Activated CD8-positive, alpha-beta memory T cell treated with anti-CD3 and anti-CD28 coated beads for 24 hours (primary cell): ENCODE measurements around the gene SYNCRIP.
"Not testable (repeated sequence)": the region's sequence is repeated elsewhere in the genome, so short reads cannot be mapped to it uniquely, and the experiment has no call there.

Experiments used
- DNase-seq: peaks from one replicate; pipeline ENCODE4 v3.0.0-alpha.2; 2020

The SYNCRIP gene

DNA sequence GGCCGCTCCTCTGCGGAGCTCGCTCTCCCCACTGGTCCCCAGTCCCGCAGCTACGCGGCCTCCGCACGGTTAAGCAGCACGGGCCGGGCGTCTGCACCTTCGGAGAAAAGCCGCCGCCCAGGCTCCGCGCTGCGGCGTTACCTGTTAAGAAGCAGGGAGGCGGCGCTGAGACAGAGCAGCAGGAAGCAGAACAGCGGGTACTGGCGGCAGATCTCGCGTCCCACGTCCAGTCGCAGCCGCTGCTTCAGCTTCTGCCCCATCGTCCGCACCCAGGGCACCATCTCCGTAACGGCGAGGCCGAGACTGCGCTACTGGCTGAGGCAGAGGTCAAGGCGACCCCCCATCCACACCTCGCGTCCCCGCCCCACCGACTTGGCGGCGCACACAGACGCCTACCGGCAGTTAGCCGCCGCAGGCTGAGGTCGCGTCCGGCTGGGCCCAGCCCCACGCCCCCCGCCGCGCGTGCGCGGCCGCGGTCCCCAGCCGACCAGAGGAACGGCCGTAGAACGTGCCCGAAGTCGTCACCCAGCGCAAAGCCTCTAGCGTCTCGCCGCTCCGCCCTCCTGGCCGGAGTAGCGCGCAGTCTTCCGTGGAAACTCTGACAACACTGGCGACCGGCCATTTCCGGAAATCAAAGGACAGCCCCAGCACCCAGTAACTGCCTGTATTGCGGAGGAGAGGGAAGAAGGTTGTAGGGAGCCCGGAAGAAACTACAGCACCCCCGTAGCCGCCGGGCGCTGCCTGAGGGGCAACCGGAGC lies 49.1 kb downstream of the SYNCRIP start, which contains the start of gene SNX14:
Gene SNX14, minus strand, starts transcription at position 421 of the 759 bp plus-strand sequence. Its CDS starts 140 bp downstream, at position 281.
- peak; percentile 92 for DNase-seq

DNA sequence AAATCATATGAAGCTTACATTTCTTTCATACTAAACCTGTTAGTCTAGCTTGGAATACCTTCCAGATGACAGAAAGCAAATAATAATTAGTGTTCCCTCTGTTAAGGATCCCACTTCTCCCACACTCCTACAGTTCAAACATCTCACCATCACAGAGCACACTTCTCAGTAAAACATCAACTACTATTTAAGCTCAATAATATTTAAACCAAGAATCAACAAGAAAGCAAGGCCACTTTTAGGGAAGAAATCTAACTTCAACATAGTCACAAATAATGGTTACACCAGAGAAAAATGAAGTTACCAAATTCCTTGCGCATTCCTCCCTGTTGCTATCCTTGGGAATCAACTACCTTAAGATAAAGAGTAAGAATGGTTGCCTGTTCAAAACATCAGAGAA lies 50.7 kb downstream of the SYNCRIP start:
- no peak for DNase-seq

DNA sequence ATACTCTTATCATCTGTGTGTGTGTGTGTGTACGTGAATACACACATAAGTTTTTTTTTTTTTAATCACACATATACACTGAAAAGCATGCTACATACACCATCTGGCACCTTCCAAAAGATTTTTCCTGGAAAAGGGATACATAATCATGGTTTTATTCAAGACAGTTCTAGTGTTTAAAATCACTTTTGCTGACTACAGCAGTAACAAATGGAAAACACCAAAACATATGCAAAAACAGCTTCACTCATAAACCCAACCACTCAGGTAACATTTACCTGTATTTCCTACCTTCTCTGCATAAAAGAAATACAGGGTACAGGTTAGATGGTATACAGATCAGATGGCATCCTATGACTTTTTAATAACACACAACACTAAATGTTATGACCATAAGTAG lies 51.5 kb downstream of the SYNCRIP start:
- DNase-seq, result no peak

DNA sequence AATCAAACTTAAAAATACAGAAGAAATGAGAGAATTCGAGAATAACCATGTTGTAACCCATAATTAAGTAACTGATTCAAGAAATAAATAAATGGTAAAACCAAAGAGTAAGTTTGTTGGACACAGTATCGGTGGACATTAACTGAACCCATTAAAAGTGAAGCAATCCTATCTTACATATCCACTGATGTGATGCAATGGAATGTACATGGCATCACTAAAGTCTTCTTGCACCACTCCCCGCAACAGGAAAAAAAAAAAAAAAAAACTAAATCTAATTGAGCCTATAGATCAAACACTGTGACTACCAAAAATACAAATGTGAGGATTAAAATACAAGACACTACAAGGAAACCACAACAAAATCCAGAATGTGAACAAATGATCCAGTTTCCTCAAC lies 56.9 kb downstream of the SYNCRIP start:
- no peak for DNase-seq

DNA sequence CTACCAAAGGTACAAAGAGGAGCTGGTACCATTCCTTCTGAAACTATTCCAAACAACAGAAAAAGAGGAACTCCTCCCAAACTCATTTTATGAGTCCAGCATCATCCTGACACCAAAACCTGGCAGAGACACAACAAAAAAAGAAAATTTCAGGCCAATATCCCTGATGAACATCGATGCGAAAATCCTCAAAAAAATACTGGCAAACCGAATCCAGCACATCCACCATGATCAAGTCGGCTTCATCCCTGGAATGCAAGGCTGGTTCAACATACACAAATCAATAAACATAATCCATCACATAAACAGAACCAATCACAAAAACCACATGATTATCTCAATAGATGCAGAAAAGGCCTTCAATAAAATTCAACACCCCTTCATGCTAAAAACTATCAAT lies 59.9 kb downstream of the SYNCRIP start:
- not testable (repeated sequence) for DNase-seq

DNA sequence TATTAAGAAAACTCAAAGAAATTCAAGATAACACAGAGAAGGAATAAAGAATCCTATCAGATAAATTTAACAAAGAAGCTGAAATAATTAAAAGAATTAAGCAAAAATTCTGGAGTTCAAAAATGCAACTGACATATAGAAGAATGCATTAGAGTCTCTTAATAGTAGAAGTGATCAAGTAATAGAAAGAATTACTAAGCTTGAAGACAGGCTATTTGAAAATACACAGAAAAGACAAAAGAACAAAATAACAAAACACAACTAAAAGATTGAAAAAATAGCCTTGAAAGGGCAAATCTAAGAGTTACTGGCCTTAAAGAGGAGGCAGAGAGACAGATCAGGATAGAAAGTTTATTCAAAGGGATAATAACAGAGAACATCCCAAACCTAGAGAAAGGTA lies 61.1 kb downstream of the SYNCRIP start:
- DNase-seq, result no peak

DNA sequence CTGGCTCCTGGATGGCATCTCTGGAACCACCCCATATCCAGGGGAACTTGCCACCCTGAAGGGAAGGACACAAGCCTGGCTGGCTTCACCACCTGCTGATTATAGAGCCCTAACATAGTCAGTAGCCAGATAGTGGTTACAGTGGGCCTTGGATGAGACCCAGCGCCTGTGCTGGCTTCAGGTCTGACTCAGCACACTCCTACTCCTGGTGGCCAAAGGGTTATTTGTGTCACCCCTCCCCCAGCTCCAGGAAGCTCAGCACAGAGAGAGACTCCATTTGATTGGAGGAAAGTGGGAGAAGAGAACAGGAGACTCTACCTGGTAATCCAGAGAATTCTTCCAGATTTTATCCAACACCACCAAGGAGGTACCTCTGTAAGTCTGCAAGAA lies 61.8 kb downstream of the SYNCRIP start:
- no peak for DNase-seq

DNA sequence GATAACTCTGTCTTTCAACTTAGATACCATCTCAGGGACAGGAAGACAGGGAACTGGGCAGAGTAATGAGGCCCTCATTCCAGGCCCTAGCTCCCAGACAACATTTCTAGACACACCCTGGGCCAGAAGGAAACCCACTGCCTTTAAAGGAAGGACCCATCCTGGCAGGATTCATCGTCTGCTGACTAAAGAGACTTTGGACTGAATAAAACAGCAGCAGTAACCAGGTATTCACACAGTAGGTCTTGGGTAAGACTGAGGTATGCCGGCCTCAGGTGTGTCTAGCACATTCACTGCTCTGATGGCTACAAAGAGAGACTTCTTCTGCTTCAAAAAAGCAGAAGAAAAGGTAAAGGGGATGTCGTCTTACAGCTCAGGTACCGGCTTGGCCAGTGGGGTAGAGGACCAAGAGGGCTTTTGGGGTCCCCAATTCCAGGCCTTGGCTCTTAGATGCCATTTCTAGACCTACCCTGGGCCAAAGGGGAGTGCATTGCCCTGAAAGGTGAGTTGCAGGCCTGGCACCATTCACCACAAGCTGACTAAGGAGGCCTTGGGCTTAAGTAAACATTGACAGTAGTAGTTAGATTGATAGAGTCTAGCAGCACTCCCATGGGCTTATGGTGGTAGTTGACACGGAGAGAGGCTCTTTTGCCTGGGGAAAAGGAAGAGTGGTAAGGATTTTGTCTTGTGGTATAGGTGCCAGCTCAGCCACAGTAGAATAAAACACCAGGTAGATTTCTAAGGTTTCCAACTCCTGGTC lies 62.4 kb downstream of the SYNCRIP start:
- DNase-seq, result no peak

DNA sequence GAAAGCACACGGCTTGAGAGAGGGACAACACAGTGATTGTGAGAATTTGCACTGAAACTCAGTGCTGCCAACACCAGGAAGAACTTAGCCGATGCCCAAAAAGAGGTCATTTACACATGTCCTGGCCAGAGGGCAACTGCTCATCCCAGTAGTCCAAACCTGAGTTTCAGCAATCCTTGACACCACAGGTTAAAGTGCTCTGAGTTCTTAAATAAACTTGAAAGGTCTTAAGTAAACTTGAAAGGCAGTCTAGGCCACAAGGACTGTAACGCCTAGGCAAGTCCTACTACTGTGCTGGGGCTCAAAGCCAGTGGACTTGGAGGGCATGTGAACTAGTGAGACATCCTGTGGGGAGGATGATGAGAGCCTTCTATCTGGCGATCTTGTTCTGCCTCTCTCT lies 63.1 kb downstream of the SYNCRIP start:
- DNase-seq, result no peak

DNA sequence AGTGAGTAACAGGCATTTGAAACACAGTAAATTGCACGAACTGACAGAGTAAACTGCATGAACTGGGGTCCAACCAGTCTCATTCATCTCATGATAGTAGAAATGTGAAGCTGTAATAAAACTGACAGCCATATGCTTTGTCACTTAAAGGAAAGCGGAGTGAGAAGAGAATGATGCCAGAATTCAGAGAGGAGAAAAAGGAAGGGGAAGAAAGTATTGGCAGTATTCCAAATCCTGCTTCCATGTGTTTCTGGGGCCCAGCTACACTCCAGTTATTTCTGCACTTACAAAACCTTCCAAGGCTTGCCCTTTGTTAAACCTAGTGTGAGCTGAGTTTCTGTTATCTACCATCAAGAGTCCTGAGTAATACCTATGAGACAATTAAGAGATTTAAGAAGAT lies 66.2 kb downstream of the SYNCRIP start:
- DNase-seq, result no peak

DNA sequence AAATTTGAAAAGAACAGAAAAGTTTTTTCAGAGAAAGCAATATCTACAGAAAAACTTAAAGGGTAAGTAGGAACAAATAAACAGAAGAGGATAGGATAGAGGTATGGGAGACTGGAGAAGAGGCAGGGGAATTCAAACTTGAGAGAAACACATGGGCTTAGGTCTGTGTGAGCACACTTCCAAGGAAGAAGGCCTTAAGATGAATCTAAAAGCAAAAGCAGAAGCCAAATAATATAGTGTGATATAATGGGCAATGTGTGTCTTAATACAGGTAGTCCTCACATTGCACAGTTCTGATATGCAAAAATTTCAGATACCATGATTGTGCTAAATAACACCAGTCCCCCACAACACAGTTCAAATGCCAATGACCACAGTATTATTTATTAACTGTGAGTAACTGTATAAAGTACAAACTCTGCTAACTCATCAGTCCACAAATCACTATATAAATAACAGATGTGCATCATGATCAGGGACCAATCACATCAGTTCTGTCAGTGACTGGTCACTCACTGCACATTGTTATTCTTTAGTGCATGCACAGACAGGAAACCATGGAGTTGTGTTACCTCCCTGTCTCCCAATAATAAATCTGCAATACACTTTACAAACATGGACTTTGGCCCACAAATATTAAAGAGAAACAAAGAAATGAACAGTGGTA lies 67.6 kb downstream of the SYNCRIP start:
- no peak for DNase-seq

DNA sequence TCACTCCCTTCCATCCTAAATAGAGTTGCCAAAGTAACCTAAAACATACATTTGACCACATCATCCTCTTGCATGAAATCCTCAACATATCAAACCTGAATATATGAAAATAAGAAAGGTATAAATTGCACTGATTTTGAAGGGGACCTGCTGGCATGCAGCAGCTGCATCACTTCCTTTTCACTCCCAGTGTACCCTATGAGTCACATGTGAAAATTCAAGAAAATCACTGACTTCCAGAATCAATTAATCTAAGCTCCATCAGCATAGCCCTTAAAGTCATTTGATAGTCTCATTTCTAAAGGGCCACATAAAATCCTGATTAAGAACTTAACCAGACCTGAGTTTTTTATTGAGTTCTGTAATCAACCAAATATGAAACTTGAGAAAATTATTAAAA lies 73.4 kb downstream of the SYNCRIP start:
- DNase-seq, result no peak

DNA sequence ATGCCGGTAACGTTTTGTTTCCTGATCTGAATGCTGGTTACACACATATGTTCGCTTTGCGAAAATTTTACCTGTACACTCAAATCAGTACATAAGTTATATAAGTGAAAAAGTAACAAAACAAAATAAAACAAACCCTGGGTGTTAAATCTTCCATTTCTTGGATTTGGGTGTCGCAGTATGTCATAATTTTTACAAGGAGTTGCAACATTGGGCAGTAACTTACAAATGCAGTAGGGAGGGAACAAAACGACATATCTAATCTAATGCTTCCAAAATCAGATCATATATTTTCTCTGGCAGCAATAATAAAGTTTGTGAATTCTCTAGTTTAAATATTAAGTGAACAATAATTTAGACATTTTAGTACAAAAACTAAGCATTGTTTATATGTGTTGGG lies 74.3 kb downstream of the SYNCRIP start:
- no peak for DNase-seq

DNA sequence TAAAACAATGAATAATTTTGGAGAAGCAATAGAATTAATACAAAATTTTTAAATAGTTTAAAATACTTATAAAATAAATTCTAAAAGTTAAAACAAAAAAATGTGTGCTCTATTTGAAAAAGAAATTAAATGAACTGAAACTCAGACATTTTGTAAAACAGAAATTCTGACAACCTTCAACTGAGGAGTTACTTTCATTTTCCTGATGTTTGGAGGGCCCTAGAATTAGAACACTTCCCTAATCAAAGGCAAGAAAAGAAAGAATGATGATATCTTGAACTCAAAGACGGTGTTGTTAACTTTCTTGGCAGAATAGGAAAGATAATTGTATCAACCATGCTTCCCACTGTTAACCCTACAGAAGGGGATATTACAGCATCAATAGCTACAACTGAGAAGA lies 77.0 kb downstream of the SYNCRIP start:
- no peak for DNase-seq

DNA sequence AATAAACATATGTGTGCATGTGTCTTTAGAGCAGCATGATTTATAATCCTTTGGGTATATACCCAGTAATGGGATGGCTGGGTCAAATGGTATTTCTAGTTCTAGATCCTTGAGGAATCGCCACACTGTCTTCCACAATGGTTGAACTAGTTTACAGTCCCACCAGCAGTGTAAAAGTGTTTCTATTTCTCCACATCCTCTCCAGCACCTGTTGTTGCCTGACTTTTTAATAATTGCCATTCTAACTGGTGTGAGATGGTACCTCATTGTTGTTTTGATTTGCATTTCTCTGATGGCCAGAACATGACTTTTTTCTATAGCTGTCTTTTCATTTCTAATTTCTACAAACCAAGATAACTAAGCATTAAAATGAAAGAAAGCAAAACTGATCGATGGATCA lies 78.5 kb downstream of the SYNCRIP start:
- DNase-seq, result not testable (repeated sequence)
